DOHH2 (cell line): ENCODE data around the gene SLC4A2.

Experiments
- EZH2phosphoT487 ChIP-seq: fragments of 200-600 bp; sonication (generic); IDR thresholded peaks from 2 replicates; pipeline ENCODE4 v1.6.1; 2017; ENCODE audit warnings: borderline replicate concordance, mild to moderate bottlenecking, antibody characterized with exemption, low read length, moderate library complexity, mixed read lengths
- TF ChIP-seq, protein P1 (sequence below): fragments of 200-600 bp; sonication (generic); IDR thresholded peaks from one replicate; pipeline ENCODE4 v1.5.1; 2014; ENCODE audit warnings: antibody characterized with exemption, mild to moderate bottlenecking, low read depth, low read length; ENCODE audit not compliant: poor library complexity, severe bottlenecking

- TF ChIP-seq, protein P1, sequence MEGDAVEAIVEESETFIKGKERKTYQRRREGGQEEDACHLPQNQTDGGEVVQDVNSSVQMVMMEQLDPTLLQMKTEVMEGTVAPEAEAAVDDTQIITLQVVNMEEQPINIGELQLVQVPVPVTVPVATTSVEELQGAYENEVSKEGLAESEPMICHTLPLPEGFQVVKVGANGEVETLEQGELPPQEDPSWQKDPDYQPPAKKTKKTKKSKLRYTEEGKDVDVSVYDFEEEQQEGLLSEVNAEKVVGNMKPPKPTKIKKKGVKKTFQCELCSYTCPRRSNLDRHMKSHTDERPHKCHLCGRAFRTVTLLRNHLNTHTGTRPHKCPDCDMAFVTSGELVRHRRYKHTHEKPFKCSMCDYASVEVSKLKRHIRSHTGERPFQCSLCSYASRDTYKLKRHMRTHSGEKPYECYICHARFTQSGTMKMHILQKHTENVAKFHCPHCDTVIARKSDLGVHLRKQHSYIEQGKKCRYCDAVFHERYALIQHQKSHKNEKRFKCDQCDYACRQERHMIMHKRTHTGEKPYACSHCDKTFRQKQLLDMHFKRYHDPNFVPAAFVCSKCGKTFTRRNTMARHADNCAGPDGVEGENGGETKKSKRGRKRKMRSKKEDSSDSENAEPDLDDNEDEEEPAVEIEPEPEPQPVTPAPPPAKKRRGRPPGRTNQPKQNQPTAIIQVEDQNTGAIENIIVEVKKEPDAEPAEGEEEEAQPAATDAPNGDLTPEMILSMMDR, result no peak
- TF ChIP-seq EZH2phosphoT487, result no peak
Observed at GRCh38 chr7:151076863-151077704, 17.7 kb downstream of the SLC4A2 start.
